NCI-H128 (cell line): ENCODE data around the gene KCNH3.
A peak's percentile ranks its signal among the peaks of the same experiment; 100 is the strongest.

ENCODE experiments used
- DNase-seq: peaks from one replicate; lab custom pipeline; 2025; ENCODE audit not compliant: unreplicated experiment; lab: John Stamatoyannopoulos, UW

KCNH3 gene

GRCh38 chr12:49543914-49544815 lies 5.3 kb downstream of the KCNH3 start:
- no peak for DNase-seq

- no peak for DNase-seq
These were observed 7.0 kb downstream of the KCNH3 start for GRCh38 chr12:49545815-49546214.

GRCh38 chr12:49546481-49546880 lies 7.7 kb downstream of the KCNH3 start:
- no peak for DNase-seq

- DNase-seq: no peak
These were observed 8.4 kb downstream of the KCNH3 start for GRCh38 chr12:49547090-49547690.

GRCh38 chr12:49548481-49548821 lies 9.6 kb downstream of the KCNH3 start:
- no peak for DNase-seq

GRCh38 chr12:49548822-49549648 lies 10.2 kb downstream of the KCNH3 start:
- DNase-seq: peak; percentile 33

- DNase-seq: peak; percentile 72
These were observed 11.2 kb downstream of the KCNH3 start for GRCh38 chr12:49549735-49550692.

- DNase-seq: no peak
These were observed 11.9 kb downstream of the KCNH3 start for GRCh38 chr12:49550693-49551252.

GRCh38 chr12:49552014-49552413 lies 13.2 kb downstream of the KCNH3 start:
- no peak for DNase-seq

GRCh38 chr12:49552425-49552824 lies 13.6 kb downstream of the KCNH3 start:
- DNase-seq: no peak

- DNase-seq: no peak
These were observed 14.1 kb downstream of the KCNH3 start for GRCh38 chr12:49552899-49553298.

- DNase-seq: peak; percentile 42
These were observed 14.8 kb downstream of the KCNH3 start for GRCh38 chr12:49553512-49554088.

GRCh38 chr12:49554266-49554665 lies 15.4 kb downstream of the KCNH3 start:
- no peak for DNase-seq

GRCh38 chr12:49555631-49556390 lies 17.0 kb downstream of the KCNH3 start:
- DNase-seq: no peak

GRCh38 chr12:49556391-49557186 lies 17.8 kb downstream of the KCNH3 start:
- DNase-seq: no peak

GRCh38 chr12:49557187-49557916 lies 18.5 kb downstream of the KCNH3 start:
- DNase-seq: no peak

GRCh38 chr12:49557917-49558215 lies 19.0 kb downstream of the KCNH3 start:
- no peak for DNase-seq

GRCh38 chr12:49558526-49558925 lies 19.7 kb downstream of the KCNH3 start:
- no peak for DNase-seq
